ENCODE results near the gene GPX2. TPM values are rescaled to one million over a fixed set of nuclear protein-coding genes. Genes with fewer than 3 reads are reported as not detected.

Gene GPX2
- total and polyA plus RNA-seq, 2 of the 8 experiments (the other 6 are each of a cell fraction or from before 2014, with no cell fraction given) = 0.30 to 0.89 TPM

- H2BK12ac ChIP-seq (ENCODE audit: low read depth, low read length) = no peak overlapping the region
- ChIA-PET CTCF (ENCODE audit: partially characterized antibody) (interaction anchor here (0.9 to 1.9 kb wide), 7 partner anchors 10 to 104 kb away, joined by 3 to 7 read pairs (median 4); no protein-coding TSS in a partner anchor), POLR2A (ENCODE audit: partially characterized antibody) (interaction anchor here (0.8 to 2.0 kb wide), 5 partner anchors 9 to 26 kb away, joined by 3 to 7 read pairs (median 3); partner anchors contain the start of genes CHURC1 and GPX2)
- 95% methylated on average over 3 of the region's 3 CpGs; no CpG with 5 or more reads in 1 of the 2 experiments for WGBS, 2 experiments (ENCODE audit: extremely low coverage in 1 of 2, insufficient coverage in 1 of 2, insufficient read length in 1 of 2, insufficient replicate concordance in 2 of 2, low coverage in 1 of 2, low lambda C conversion rate in 2 of 2, missing lambda C conversion rate in 1 of 2)
- H4K91ac ChIP-seq (replicated peaks; ENCODE audit: insufficient read length, low read length) = no peak overlapping the region
- H3K18ac ChIP-seq (ENCODE audit: extremely low read depth, low read length) = no peak overlapping the region
- no peaks in the 10 kb centered on the region for H3K23me2 ChIP-seq (ENCODE audit: low read depth, low read length)
- no peaks in the 10 kb centered on the region for H3K9me3 ChIP-seq (ENCODE audit: insufficient read depth in 2 of 2, low read depth in 1 of 2, low read length in 1 of 2)
- H2BK5ac ChIP-seq (ENCODE audit: low read depth, low read length) = no peak overlapping the region
- no peak overlapping the region for H2AK5ac ChIP-seq (ENCODE audit: low read depth, low read length)
- H4K8ac ChIP-seq (ENCODE audit: extremely low read depth, insufficient read depth, low read length) = no peak overlapping the region
- no peak overlapping the region for H2BK20ac ChIP-seq (ENCODE audit: low read length)
- H3K27me3 ChIP-seq (replicated peaks in 1 of 4; ENCODE audit: control insufficient read depth in 3 of 4, extremely low read depth in 1 of 4, insufficient read depth in 3 of 4, low read length in 3 of 4) = no peaks in the 10 kb centered on the region
- H3K9ac ChIP-seq (replicated peaks in 1 of 4; ENCODE audit: extremely low read depth in 1 of 4, low read depth in 3 of 4, low read length in 3 of 4) = no peak overlapping the region
- no peak overlapping the region for H3K4ac ChIP-seq (replicated peaks; ENCODE audit: insufficient read length, low read depth, low read length)
- peaks cover 0 to 3% (median 0%) of the 10 kb centered on the region in 4 experiments; a peak in 1 of 7 replicates for H3K4me1 ChIP-seq (replicated peaks in 1 of 4; ENCODE audit: control insufficient read depth in 3 of 4, insufficient read depth in 4 of 4, low read length in 3 of 4)
- H2AFZ ChIP-seq (ENCODE audit: low read length) = no peak overlapping the region
- FAIRE-seq (no peak), DNase-seq (ENCODE audit: low read depth in 1 of 2, low spot score in 2 of 2) (no peak)
- H3K4me3 ChIP-seq (ENCODE audit: extremely low read depth in 1 of 4, insufficient read depth in 2 of 4, low read depth in 3 of 4, low read length in 4 of 4) = no peak overlapping the region
- H2BK15ac ChIP-seq (ENCODE audit: low read length) = no peak overlapping the region
- no peak overlapping the region for H2BK120ac ChIP-seq (replicated peaks; ENCODE audit: low read depth, low read length)
- no peak overlapping the region for H4K5ac ChIP-seq (ENCODE audit: insufficient read length, low read depth, low read length)
- H3K79me1 ChIP-seq (ENCODE audit: low read depth, low read length) = no peaks in the 10 kb centered on the region
- no peaks in the 10 kb centered on the region for H4K20me1 ChIP-seq (replicated peaks in 1 of 2; ENCODE audit: control insufficient read depth in 1 of 2, insufficient read depth in 2 of 2, low read length in 2 of 2)
- H3K4me2 ChIP-seq (ENCODE audit: insufficient read depth in 1 of 2, low read depth in 2 of 2, low read length in 2 of 2) = no peak overlapping the region
- peaks cover 4 to 32% (median 11%) of the 10 kb centered on the region in 4 experiments for H3K36me3 ChIP-seq (ENCODE audit: control insufficient read depth in 2 of 4, insufficient read depth in 4 of 4, low read length in 3 of 4)
- H3K23ac ChIP-seq (ENCODE audit: insufficient read length) = no peak overlapping the region
- H3K14ac ChIP-seq (ENCODE audit: insufficient read length) = no peak overlapping the region
- H3K27ac ChIP-seq (ENCODE audit: low read depth, low read length) = no peak overlapping the region
- no peaks in the 10 kb centered on the region for H3K79me2 ChIP-seq (ENCODE audit: control insufficient read depth in 1 of 2, insufficient read depth in 2 of 2, low read length in 2 of 2)
- no peak overlapping the region for H3K56ac ChIP-seq (replicated peaks; ENCODE audit: insufficient read length, low read depth, low read length)
These were observed 15.5 kb downstream of the GPX2 start for GRCh38 chr14:64927031-64927430.
